Measurements from ENCODE around the gene MYO15B.

DNA sequence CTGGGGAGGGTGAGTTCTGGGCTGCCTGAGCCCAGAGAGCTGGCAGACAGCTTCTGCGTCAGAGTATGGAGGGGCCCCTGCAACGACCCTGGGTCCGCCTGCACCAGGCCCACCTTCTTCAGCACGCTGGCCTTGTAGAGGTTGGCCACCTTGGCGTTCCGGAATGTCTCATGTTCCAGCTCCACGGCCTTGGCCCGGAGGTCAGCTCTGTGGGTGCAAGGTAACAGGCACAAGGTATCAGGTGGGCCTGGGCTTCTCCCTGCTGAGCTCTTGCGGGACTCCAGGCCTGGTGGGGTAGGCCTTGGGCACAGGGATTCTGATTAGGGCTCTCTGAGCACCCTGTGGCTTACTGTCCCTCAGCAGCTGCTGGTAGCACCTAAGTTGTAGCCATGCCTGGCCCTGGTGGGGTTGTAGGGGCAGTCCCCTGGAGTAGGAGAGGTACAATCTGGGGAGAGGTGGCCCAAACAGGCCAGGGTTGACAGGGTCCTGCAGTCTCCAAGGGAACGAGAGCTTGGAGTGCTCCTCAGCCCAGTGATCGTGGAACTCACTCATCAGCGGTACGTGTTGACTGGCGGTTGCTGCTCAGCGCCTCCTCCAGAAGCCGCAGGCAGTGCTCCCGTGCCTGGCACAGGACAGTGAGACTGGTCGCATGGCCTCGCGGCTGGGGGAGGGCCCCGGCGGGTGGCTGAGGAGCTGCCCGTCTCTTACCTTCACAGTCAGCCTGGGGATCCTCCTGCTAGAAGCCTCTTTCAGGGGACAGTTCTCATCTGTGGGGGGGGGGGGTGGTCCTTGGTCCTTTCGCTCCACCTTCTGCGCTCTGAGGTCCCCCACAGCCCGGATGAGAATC, 42.7 kb downstream of the MYO15B start:
- TF ChIP-seq, protein P1, sequence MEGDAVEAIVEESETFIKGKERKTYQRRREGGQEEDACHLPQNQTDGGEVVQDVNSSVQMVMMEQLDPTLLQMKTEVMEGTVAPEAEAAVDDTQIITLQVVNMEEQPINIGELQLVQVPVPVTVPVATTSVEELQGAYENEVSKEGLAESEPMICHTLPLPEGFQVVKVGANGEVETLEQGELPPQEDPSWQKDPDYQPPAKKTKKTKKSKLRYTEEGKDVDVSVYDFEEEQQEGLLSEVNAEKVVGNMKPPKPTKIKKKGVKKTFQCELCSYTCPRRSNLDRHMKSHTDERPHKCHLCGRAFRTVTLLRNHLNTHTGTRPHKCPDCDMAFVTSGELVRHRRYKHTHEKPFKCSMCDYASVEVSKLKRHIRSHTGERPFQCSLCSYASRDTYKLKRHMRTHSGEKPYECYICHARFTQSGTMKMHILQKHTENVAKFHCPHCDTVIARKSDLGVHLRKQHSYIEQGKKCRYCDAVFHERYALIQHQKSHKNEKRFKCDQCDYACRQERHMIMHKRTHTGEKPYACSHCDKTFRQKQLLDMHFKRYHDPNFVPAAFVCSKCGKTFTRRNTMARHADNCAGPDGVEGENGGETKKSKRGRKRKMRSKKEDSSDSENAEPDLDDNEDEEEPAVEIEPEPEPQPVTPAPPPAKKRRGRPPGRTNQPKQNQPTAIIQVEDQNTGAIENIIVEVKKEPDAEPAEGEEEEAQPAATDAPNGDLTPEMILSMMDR (IDR thresholded peaks at IDR 0.05), result no peak
- no peak for TF ChIP-seq POLR2A (IDR thresholded peaks at IDR 0.05)
- no peak for TF ChIP-seq EP300 (IDR thresholded peaks at IDR 0.05)

Data from stomach (tissue), 4 donors.